HCT116 (cell line): Measurements from ENCODE around the gene C20orf141.

ENCODE experiments used
- CTCF ChIP-seq, 3 experiments: fragments of 200-600 bp in 1 of 3; sonication (generic) in 1 of 3; IDR thresholded peaks in 2 of 3; conservative IDR thresholded peaks in 1 of 3; 2 replicates each; pipeline ENCODE4 v1.5.1; 2012 to 2017; ENCODE audit warnings: low read depth in 2 of 3, low read length in 2 of 3, antibody characterized with exemption in 1 of 3, borderline replicate concordance in 1 of 3, control low read depth in 1 of 3, mild to moderate bottlenecking in 1 of 3, mixed read lengths in 1 of 3, mixed run types in 1 of 3, moderate library complexity in 1 of 3; ENCODE audit not compliant: insufficient read depth in 1 of 3
- JUND ChIP-seq: IDR thresholded peaks from 2 replicates; pipeline ENCODE4 v1.6.1; 2012
- MAX ChIP-seq: IDR thresholded peaks from 2 replicates; pipeline ENCODE4 v1.6.1; 2012
- POLR2AphosphoS5 ChIP-seq: IDR thresholded peaks from 2 replicates; pipeline ENCODE4 v1.6.1; 2011; ENCODE audit warnings: mild to moderate bottlenecking, low read depth, low read length, moderate library complexity
- REST ChIP-seq: IDR thresholded peaks from 2 replicates; pipeline ENCODE4 v1.6.1; 2012; ENCODE audit warnings: low read depth

GRCh38 chr20:2836035-2836434, 21.2 kb downstream of the C20orf141 start:
- TF ChIP-seq MAX (no peak), POLR2AphosphoS5 (no peak), CTCF (IDR thresholded peaks at IDR 0.05 in 2 of 3, conservative IDR thresholded peaks at IDR 0.05 in 1 of 3; ENCODE audit: borderline replicate concordance in 1 of 3, insufficient read depth in 1 of 3, low read depth in 2 of 3, low read length in 2 of 3) (no peak), JUND (no peak), REST (no peak)
